Activated CD8-positive, alpha-beta memory T cell treated with anti-CD3 and anti-CD28 coated beads, Interleukin-2, amount 50 U/mL, for 24 hours (primary cell): ENCODE results near the gene PIP.
"Not testable (repeated sequence)": the region's sequence is repeated elsewhere in the genome, so short reads cannot be mapped to it uniquely, and the experiment has no call there.

Experiments used
- DNase-seq: peaks from one replicate; pipeline ENCODE4 v3.0.0-alpha.2; 2020; ENCODE audit errors: extremely low read depth

The PIP gene

GRCh38 chr7:143177374-143178119 is 45.7 kb downstream of the PIP start:
- no peak for DNase-seq

- DNase-seq, result not testable (repeated sequence)
These were observed 48.9 kb downstream of the PIP start for GRCh38 chr7:143180771-143181170.

GRCh38 chr7:143181349-143181748 is 49.5 kb downstream of the PIP start:
- DNase-seq, result no peak

- no peak for DNase-seq
These were observed 51.1 kb downstream of the PIP start, which contains the start of gene TAS2R39 for GRCh38 chr7:143183024-143183423. TAS2R39 (plus strand) TSS chr7:143183419; CDS start chr7:143183419, 0 bp downstream.

GRCh38 chr7:143185551-143185950 is 53.7 kb downstream of the PIP start:
- DNase-seq, result no peak

- no peak for DNase-seq
These were observed 57.1 kb downstream of the PIP start for GRCh38 chr7:143188994-143189393.
